Colonic mucosa (tissue), 4 donors: ENCODE results near the gene NOXRED1. TPM values are rescaled to one million over a fixed set of nuclear protein-coding genes. Genes with fewer than 3 reads are reported as not detected.
"Not testable (repeated sequence)": the region's sequence is repeated elsewhere in the genome, so short reads cannot be mapped to it uniquely, and the experiment has no call there.

Experiments
- DNase-seq: peaks from one replicate; pipeline ENCODE4 v3.0.0-alpha.2; 2020
- H3K27ac ChIP-seq: fragments of 200-600 bp; one replicate; pipeline ENCODE4 v1.8.0; 2021
- H3K27me3 ChIP-seq: fragments of 200-600 bp; one replicate; pipeline ENCODE4 v1.8.0; 2021
- H3K36me3 ChIP-seq: fragments of 200-600 bp; one replicate; pipeline ENCODE4 v1.8.0; 2021
- H3K4me1 ChIP-seq: fragments of 200-600 bp; one replicate; pipeline ENCODE4 v1.8.0; 2021; ENCODE audit warnings: mild to moderate bottlenecking
- H3K4me3 ChIP-seq: fragments of 200-600 bp; one replicate; pipeline ENCODE4 v1.8.0; 2021
- H3K9ac ChIP-seq, 2 donors: one replicate each; pipeline ENCODE4 v1.7.0; 2013; ENCODE audit warnings: control low read depth in 2 of 2, low read depth in 2 of 2, low read length in 2 of 2
- H3K9me3 ChIP-seq: fragments of 200-600 bp; one replicate; pipeline ENCODE4 v1.8.0; 2021
- intact Hi-C: fragments of 100-400 bp; cut with DNase I; formaldehyde crosslinking; loops from one replicate; pipeline ENCODE4 v1.14.1; 2022
- total RNA-seq, 2 donors: library from RNA; stranded (reverse); fragmentation: NEBNext Ultra II Directional in 1 of 2; extraction: Animal tissue kit (Norgen Biotek cat#: 25700) in 1 of 2; gene quantifications; one replicate each; pipeline ENCODE4 v1.2.1, GENCODE V29; 2021
- TF ChIP-seq, protein P1 (sequence below): fragments of 200-600 bp; IDR thresholded peaks from one replicate; pipeline ENCODE4 v1.8.0; 2022; ENCODE audit warnings: antibody characterized with exemption, mild to moderate bottlenecking
- donor health status: healthy.
- donor health status: DM: no; HTN: no; CAD: no.
- donor health status: DM: no; HTN: no; CAD: no.

Gene NOXRED1
- total RNA-seq, 2 donors from 2014 or later, result 0.35 to 0.82 TPM

DNA sequence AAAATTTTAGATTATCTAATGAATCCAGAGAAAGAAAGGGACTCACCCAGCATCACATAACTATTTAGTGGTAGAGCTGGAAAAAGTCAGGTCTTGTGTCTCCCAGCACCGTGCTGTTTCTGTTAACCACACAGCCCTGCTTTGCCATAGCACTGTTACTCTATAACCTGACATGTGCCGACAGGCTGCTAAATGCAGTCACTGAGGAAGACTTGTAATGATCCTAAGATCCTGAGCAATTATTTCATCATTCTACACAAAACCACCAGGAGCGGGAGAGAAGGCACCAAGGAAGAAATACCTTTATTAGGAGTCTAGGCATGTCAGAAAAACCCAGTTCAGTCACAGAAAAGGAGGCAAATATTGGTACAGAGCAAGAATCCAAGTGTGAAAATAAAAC lies 3.1 kb upstream of the NOXRED1 start:
- Histone ChIP-seq H3K36me3 (peaks cover 11% of the 10 kb centered on the region), H3K9me3 (no peaks in the 10 kb centered on the region), H3K27ac (no peak overlapping the region), H3K4me1 (no peaks in the 10 kb centered on the region), H3K4me3 (no peak overlapping the region), H3K9ac (no peak overlapping the region), H3K27me3 (no peaks in the 10 kb centered on the region)
- TF ChIP-seq, protein P1, sequence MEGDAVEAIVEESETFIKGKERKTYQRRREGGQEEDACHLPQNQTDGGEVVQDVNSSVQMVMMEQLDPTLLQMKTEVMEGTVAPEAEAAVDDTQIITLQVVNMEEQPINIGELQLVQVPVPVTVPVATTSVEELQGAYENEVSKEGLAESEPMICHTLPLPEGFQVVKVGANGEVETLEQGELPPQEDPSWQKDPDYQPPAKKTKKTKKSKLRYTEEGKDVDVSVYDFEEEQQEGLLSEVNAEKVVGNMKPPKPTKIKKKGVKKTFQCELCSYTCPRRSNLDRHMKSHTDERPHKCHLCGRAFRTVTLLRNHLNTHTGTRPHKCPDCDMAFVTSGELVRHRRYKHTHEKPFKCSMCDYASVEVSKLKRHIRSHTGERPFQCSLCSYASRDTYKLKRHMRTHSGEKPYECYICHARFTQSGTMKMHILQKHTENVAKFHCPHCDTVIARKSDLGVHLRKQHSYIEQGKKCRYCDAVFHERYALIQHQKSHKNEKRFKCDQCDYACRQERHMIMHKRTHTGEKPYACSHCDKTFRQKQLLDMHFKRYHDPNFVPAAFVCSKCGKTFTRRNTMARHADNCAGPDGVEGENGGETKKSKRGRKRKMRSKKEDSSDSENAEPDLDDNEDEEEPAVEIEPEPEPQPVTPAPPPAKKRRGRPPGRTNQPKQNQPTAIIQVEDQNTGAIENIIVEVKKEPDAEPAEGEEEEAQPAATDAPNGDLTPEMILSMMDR, result no peak
- intact Hi-C loops, result no loop called here
- DNase-seq, result no peak

GRCh38 chr14:77424862-77425261 lies 1.5 kb upstream of the NOXRED1 start:
- TF ChIP-seq, protein P1, result no peak
- H3K9me3 ChIP-seq, result no peaks in the 10 kb centered on the region
- H3K4me3 ChIP-seq, result no peak overlapping the region
- peaks cover 11% of the 10 kb centered on the region for H3K36me3 ChIP-seq
- H3K4me1 ChIP-seq, result no peaks in the 10 kb centered on the region
- H3K27me3 ChIP-seq, result no peaks in the 10 kb centered on the region
- no peak overlapping the region for H3K9ac ChIP-seq
- no peak overlapping the region for H3K27ac ChIP-seq
- intact Hi-C loops, result no loop called here
- no peak for DNase-seq

DNA sequence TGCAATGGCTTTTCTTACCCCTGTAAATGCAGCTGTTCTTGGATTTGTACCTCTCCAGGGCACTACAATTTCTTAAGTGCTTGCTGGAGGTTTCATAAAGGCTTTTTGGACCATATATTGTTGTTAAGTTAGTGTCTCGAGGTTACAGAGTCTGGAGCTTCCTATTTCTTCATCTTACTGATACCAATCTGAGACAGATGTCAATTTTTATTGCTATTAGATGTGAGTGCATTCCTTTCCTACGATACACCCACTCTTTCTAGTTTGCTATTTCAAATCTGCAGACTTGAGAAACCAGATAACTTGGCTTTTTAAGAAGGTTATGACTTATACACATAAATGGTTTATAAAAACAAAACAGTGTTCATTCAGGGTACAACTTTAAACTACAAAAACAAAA lies 2.1 kb downstream of the NOXRED1 start:
- H3K9me3 ChIP-seq, result no peaks in the 10 kb centered on the region
- H3K27me3 ChIP-seq, result no peaks in the 10 kb centered on the region
- H3K27ac ChIP-seq, result no peak overlapping the region
- no peaks in the 10 kb centered on the region for H3K4me1 ChIP-seq
- intact Hi-C loops, result no loop called here
- no peak for DNase-seq
- no peak overlapping the region for H3K4me3 ChIP-seq
- TF ChIP-seq, protein P1, result no peak
- H3K36me3 ChIP-seq, result no peaks in the 10 kb centered on the region
- no peak overlapping the region for H3K9ac ChIP-seq

- DNase-seq, result no peak
- Histone ChIP-seq H3K9me3 (no peaks in the 10 kb centered on the region), H3K27me3 (no peaks in the 10 kb centered on the region), H3K36me3 (no peaks in the 10 kb centered on the region), H3K9ac (no peak overlapping the region), H3K27ac (no peak overlapping the region), H3K4me3 (no peak overlapping the region), H3K4me1 (no peaks in the 10 kb centered on the region)
- intact Hi-C loops, result no loop called here
- TF ChIP-seq, protein P1, result no peak
Observed at GRCh38 chr14:77416836-77417235, 6.5 kb downstream of the NOXRED1 start.

DNA sequence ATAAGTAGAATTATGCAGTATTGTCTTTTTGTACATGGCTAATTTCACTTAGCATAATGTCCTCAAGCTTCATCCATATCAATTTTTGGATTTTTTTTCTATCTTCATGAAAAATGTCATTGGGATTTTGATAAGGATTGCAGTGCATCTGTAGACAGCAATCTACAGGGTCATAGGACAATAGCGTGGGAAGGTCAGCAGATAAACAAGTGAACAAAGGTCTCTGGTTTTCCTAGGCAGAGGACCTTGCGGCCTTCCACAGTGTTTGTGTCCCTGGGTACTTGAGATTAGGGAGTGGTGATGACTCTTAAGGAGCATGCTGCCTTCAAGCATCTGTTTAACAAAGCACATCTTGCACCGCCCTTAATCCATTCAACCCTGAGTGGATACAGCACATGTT lies 7.2 kb downstream of the NOXRED1 start:
- H3K4me3 ChIP-seq, H3K27ac ChIP-seq, H3K27me3 ChIP-seq, H3K4me1 ChIP-seq, H3K9me3 ChIP-seq, H3K36me3 ChIP-seq, DNase-seq, intact Hi-C loops, H3K9ac ChIP-seq: not testable (repeated sequence)

DNA sequence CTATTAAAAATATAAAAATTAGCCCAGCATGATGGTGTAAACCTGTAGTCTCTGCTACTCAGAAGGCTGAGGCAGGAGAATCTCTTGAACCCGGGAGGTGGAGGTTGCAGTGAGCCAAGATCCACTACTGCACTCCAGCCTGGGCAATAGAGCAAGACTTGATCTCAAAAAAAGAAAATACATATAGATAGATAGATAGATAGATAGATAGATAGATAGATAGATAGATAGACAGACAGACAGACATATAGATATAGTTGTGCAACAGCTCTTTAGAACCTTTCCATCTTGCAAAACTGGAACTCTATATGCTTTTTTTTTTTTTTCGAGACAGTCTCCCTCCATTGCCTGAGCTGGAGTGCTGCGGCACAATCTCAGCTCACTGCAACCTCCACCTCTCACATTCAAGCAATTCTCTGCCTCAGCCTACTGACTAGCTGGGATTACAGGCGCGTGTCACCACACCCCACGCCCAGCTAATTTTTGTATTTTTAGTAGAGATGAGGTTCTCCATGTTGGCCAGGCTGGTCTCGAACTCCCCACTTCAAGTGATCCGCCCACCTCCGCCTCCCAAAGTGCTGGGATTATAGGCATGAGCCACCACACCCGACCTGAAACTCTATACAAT lies 7.8 kb downstream of the NOXRED1 start:
- H3K4me3 ChIP-seq, H3K27ac ChIP-seq, intact Hi-C loops, H3K4me1 ChIP-seq, H3K9me3 ChIP-seq, H3K9ac ChIP-seq, H3K36me3 ChIP-seq, H3K27me3 ChIP-seq, DNase-seq: not testable (repeated sequence)
